Measurements from ENCODE around the gene EFCAB9.

The EFCAB9 gene

DNA sequence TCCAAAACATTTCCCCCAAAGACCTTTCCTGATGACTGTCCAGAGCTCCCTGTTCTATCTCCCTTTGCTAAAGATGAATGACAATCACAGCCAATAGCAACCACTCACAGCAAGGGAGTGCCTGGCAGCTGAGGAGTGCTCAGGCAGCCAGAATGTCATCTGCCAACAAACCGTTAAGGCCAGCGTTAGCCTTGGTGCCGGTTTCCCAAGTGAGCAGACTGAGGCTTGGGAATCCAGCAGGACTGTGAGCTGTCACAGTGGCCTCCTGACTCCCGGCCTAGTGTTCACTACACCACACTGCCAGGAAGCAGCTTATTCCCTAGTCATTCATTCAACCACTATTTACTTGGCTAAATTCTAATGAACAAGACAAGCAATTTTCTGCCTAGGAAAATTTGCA lies 30.6 kb upstream of the EFCAB9 start:
- DNase-seq (ENCODE audit: extremely low spot score): no peak
- ChIA-PET POLR2A (no interaction called here), CTCF (interaction anchor here (1.8 kb wide), 1 partner anchor 10 kb away, joined by 4 read pairs; no protein-coding TSS in a partner anchor)
- TF ChIP-seq FOXM1 (IDR thresholded peaks at IDR 0.05; ENCODE audit: borderline replicate concordance) (no peak), SP1 (IDR thresholded peaks at IDR 0.05) (no peak), ELF4 (IDR thresholded peaks at IDR 0.05) (no peak), LEF1 (IDR thresholded peaks at IDR 0.05; ENCODE audit: borderline replicate concordance) (no peak), L3MBTL2 (conservative IDR thresholded peaks at IDR 0.05) (no peak), SUZ12 (IDR thresholded peaks at IDR 0.05) (no peak), TARDBP (IDR thresholded peaks at IDR 0.05) (no peak), BHLHE40 (IDR thresholded peaks at IDR 0.05; ENCODE audit: borderline replicate concordance) (no peak), ZNF384 (IDR thresholded peaks at IDR 0.05) (no peak), NFRKB (IDR thresholded peaks at IDR 0.05) (no peak), ARNT (IDR thresholded peaks at IDR 0.05) (no peak), FOXA1 (IDR thresholded peaks at IDR 0.05) (no peak)

DNA sequence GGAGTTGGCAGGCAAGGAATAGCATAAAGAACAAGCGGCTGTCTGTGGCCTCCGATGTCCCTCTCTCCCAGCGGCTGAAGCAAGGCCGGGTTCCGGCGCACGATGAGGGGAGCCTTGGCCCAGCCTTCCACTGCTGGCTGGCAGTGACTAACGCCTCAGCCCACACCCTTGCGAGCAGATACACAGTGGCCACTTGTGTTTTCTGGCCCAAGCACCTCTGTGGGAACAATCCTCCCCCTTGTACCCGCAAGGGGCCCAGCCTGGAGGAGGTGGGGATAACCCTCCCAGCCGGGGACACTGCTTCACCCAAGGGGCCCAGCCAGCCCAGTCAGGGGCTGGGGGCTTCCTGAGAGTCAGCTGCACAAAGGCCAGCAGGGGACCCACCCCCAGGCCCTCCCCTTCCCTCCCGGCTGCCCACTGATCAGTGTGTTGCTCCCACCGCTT lies 29.2 kb upstream of the EFCAB9 start:
- ChIA-PET CTCF (no interaction called here), POLR2A (interaction anchor here (1.5 kb wide), 1 partner anchor 32 kb away, joined by 3 read pairs; no protein-coding TSS in a partner anchor)
- DNase-seq (ENCODE audit: extremely low spot score): no peak
- TF ChIP-seq TARDBP (IDR thresholded peaks at IDR 0.05) (no peak), ARNT (IDR thresholded peaks at IDR 0.05) (no peak), NFRKB (IDR thresholded peaks at IDR 0.05) (no peak), FOXM1 (IDR thresholded peaks at IDR 0.05; ENCODE audit: borderline replicate concordance) (no peak), CTBP1 (IDR thresholded peaks at IDR 0.05; ENCODE audit: borderline replicate concordance) (no peak), ZNF384 (IDR thresholded peaks at IDR 0.05) (no peak), FOXA1 (IDR thresholded peaks at IDR 0.05) (no peak), ELF4 (IDR thresholded peaks at IDR 0.05) (no peak), FOXK2 (IDR thresholded peaks at IDR 0.05) (no peak), SP1 (IDR thresholded peaks at IDR 0.05) (no peak), L3MBTL2 (conservative IDR thresholded peaks at IDR 0.05) (no peak), SUZ12 (IDR thresholded peaks at IDR 0.05) (no peak), HDGF (IDR thresholded peaks at IDR 0.05; ENCODE audit: borderline replicate concordance) (no peak), LEF1 (IDR thresholded peaks at IDR 0.05; ENCODE audit: borderline replicate concordance) (no peak)
- TF ChIP-seq, protein P1, sequence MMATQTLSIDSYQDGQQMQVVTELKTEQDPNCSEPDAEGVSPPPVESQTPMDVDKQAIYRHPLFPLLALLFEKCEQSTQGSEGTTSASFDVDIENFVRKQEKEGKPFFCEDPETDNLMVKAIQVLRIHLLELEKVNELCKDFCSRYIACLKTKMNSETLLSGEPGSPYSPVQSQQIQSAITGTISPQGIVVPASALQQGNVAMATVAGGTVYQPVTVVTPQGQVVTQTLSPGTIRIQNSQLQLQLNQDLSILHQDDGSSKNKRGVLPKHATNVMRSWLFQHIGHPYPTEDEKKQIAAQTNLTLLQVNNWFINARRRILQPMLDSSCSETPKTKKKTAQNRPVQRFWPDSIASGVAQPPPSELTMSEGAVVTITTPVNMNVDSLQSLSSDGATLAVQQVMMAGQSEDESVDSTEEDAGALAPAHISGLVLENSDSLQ (IDR thresholded peaks at IDR 0.05): no peak

DNA sequence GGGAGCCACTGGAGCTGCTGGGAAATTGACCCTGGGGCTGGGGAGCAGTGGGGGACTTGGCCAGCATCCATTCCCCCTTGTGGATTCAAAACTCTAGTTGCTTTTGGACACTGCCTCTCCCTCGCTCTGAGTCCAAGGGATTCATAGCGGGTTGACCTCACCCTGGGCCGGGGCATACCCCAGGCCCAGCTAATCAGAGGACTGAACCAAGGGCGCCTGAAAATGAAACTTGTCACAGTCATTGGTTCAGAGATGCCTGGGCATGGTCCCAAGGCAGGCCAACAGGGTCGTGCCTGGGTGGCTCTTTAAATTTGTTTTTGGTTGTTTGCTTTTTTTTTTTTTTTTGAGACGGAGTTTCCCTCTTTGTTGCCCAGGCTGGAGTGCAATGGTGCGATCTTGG lies 28.5 kb upstream of the EFCAB9 start:
- no peak for TF ChIP-seq SP1 (IDR thresholded peaks at IDR 0.05)
- no peak for TF ChIP-seq NFRKB (IDR thresholded peaks at IDR 0.05)
- ChIA-PET CTCF (no interaction called here), POLR2A (interaction anchor here (1.5 kb wide), 1 partner anchor 32 kb away, joined by 3 read pairs; no protein-coding TSS in a partner anchor)
- DNase-seq (ENCODE audit: extremely low spot score): no peak

DNA sequence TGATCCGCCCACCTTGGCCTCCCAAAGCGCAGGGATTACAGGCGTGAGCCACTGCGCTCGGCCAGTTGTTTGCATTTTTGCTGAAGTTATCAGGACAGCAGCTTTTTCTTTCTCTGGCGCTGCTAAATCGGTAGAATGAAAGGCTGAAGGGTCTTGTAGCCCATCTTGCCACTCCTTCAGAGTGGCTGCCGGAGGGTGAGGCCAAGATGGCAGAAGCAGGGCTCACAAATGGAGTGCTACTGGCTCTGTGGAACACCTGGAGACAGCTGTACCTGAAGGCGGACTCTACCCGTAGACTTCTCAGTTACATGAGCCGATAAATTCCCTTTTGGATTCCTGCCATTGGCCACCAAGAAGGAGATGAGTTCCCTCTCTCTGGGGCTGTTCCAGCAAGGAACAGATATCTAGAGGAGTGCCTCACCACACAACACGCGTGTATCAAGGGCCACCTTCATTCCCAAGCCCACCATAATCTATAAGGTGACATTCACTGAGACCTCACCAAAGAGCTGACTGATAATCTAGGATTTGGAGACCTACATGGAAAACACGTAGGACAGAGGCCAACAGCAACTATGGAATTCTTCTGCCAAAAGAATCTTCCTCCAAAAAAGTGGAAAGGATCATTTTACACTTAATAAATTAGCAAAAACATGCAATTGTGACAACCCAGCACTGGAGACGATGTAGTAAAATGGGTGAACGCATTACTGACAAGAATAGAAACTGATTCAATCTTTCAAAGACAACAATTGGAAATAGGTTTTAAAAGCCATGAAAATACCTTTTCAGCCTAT lies 27.7 kb upstream of the EFCAB9 start:
- POLR2A ChIA-PET: no interaction called here
- no peak for DNase-seq (ENCODE audit: extremely low spot score)
- CTCF ChIA-PET: no interaction called here
- no peak for TF ChIP-seq FOXM1 (IDR thresholded peaks at IDR 0.05; ENCODE audit: borderline replicate concordance)
- no peak for TF ChIP-seq L3MBTL2 (conservative IDR thresholded peaks at IDR 0.05)
- no peak for TF ChIP-seq HDGF (IDR thresholded peaks at IDR 0.05; ENCODE audit: borderline replicate concordance)
- TF ChIP-seq ZNF384 (IDR thresholded peaks at IDR 0.05): no peak
- no peak for TF ChIP-seq TARDBP (IDR thresholded peaks at IDR 0.05)
- no peak for TF ChIP-seq CTBP1 (IDR thresholded peaks at IDR 0.05; ENCODE audit: borderline replicate concordance)
- no peak for TF ChIP-seq NFRKB (IDR thresholded peaks at IDR 0.05)
- no peak for TF ChIP-seq SUZ12 (IDR thresholded peaks at IDR 0.05)
- TF ChIP-seq ARNT (IDR thresholded peaks at IDR 0.05): no peak
- TF ChIP-seq, protein P1 (IDR thresholded peaks at IDR 0.05): no peak
- no peak for TF ChIP-seq ELF4 (IDR thresholded peaks at IDR 0.05)
- no peak for TF ChIP-seq FOXK2 (IDR thresholded peaks at IDR 0.05)

GRCh38 chr5:172167895-172168294 lies 26.1 kb upstream of the EFCAB9 start:
- DNase-seq (ENCODE audit: extremely low spot score): no peak
- CTCF ChIA-PET: no interaction called here
- TF ChIP-seq, protein P1 (IDR thresholded peaks at IDR 0.05): peak; percentile 64
- TF ChIP-seq LEF1 (IDR thresholded peaks at IDR 0.05; ENCODE audit: borderline replicate concordance): no peak
- POLR2A ChIA-PET: no interaction called here

- no peak for TF ChIP-seq ELF4 (IDR thresholded peaks at IDR 0.05)
- no peak for TF ChIP-seq HDGF (IDR thresholded peaks at IDR 0.05; ENCODE audit: borderline replicate concordance)
- TF ChIP-seq CTBP1 (IDR thresholded peaks at IDR 0.05; ENCODE audit: borderline replicate concordance): no peak
- no peak for TF ChIP-seq SUZ12 (IDR thresholded peaks at IDR 0.05)
- no peak for TF ChIP-seq FOXA1 (IDR thresholded peaks at IDR 0.05)
- no peak for TF ChIP-seq FOXK2 (IDR thresholded peaks at IDR 0.05)
- TF ChIP-seq ZNF384 (IDR thresholded peaks at IDR 0.05): no peak
- TF ChIP-seq TARDBP (IDR thresholded peaks at IDR 0.05): no peak
- no peak for TF ChIP-seq FOXM1 (IDR thresholded peaks at IDR 0.05; ENCODE audit: borderline replicate concordance)
- TF ChIP-seq LEF1 (IDR thresholded peaks at IDR 0.05; ENCODE audit: borderline replicate concordance): no peak
- no peak for TF ChIP-seq BHLHE40 (IDR thresholded peaks at IDR 0.05; ENCODE audit: borderline replicate concordance)
- TF ChIP-seq, protein P1 (IDR thresholded peaks at IDR 0.05): no peak
- no peak for TF ChIP-seq ARNT (IDR thresholded peaks at IDR 0.05)
- no peak for TF ChIP-seq NFRKB (IDR thresholded peaks at IDR 0.05)
- TF ChIP-seq L3MBTL2 (conservative IDR thresholded peaks at IDR 0.05): no peak
- no peak for TF ChIP-seq SP1 (IDR thresholded peaks at IDR 0.05)
- ChIA-PET POLR2A (no interaction called here), CTCF (no interaction called here)
- DNase-seq (ENCODE audit: extremely low spot score): no peak
Measured at GRCh38 chr5:172168311-172168710, 25.7 kb upstream of the EFCAB9 start.
